SU-DHL-6 (cell line): ENCODE data around the gene SNED1.

ENCODE experiments used
- EZH2phosphoT487 ChIP-seq: fragments of 200-600 bp; sonication (generic), shearing (Covaris generic); conservative IDR thresholded peaks from 2 replicates; pipeline ENCODE4 v1.6.1; 2018; ENCODE audit warnings: mild to moderate bottlenecking, antibody characterized with exemption, low read length, moderate library complexity, mixed read lengths
- TF ChIP-seq, protein P1 (sequence below): fragments of 200-600 bp; sonication (generic); IDR thresholded peaks from one replicate; pipeline ENCODE4 v1.5.1; 2017; ENCODE audit warnings: antibody characterized with exemption, mild to moderate bottlenecking, low read length, moderate library complexity; ENCODE audit not compliant: insufficient read depth, poor library complexity, severe bottlenecking

DNA sequence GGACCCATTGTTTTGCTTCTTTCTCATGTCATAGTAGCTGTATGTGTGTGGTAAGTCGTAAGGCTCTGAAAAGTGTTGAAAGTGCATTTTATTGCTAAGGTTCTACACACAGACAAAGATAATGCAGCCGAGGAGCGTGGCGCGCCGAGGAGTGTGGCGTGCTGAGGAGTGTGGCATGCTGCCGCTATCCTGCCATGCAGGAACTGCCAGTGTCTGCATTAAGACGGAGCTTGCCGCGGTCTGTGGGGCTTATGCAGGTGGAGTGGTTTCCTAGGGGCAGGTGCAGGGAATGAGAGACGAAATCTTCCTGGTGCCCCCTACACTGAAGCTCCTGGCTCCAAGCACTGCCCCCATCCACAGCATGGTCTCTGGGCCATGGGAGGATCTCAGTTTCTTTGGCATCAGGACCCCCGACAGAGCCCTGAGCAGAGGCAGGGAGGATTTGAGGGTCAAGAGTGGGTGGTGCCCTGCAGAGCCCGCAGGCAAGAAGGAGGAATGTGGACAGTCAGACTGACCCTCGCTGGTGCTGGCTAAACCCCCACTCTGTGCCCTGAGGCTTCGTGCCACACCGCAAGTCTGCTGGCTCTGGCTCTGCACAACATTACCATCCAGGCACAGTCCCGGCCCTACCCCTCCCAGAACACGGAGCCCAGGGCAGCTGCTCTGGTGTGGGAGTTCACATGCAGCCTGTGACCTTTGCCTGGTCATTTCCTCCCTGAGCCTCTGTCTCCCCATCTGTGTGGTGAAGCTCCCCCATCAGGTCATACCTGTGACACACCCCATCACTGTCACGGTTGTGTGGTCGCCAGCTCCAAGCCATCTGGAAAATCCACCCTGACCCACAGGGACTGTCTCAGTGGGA is 3.2 kb downstream of the SNED1 start:
- no peak for TF ChIP-seq EZH2phosphoT487
- TF ChIP-seq, protein P1, sequence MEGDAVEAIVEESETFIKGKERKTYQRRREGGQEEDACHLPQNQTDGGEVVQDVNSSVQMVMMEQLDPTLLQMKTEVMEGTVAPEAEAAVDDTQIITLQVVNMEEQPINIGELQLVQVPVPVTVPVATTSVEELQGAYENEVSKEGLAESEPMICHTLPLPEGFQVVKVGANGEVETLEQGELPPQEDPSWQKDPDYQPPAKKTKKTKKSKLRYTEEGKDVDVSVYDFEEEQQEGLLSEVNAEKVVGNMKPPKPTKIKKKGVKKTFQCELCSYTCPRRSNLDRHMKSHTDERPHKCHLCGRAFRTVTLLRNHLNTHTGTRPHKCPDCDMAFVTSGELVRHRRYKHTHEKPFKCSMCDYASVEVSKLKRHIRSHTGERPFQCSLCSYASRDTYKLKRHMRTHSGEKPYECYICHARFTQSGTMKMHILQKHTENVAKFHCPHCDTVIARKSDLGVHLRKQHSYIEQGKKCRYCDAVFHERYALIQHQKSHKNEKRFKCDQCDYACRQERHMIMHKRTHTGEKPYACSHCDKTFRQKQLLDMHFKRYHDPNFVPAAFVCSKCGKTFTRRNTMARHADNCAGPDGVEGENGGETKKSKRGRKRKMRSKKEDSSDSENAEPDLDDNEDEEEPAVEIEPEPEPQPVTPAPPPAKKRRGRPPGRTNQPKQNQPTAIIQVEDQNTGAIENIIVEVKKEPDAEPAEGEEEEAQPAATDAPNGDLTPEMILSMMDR: no peak
